Right atrium auricular region (tissue), 2 donors: ENCODE results near the gene IL19. TPM values are rescaled to one million over a fixed set of nuclear protein-coding genes. Genes with fewer than 3 reads are reported as not detected.

ENCODE experiments used
- DNase-seq: peaks from one replicate; pipeline ENCODE4 v3.0.0-alpha.2; 2019; ENCODE audit warnings: low spot score
- H3K27ac ChIP-seq, 2 donors: fragments of 200-600 bp; sonication (generic); 1 replicate in 1 of 2; 2 replicates in 1 of 2; pipeline ENCODE4 v1.5.1; 2016 to 2019
- H3K27me3 ChIP-seq, 2 donors: fragments of 200-600 bp; sonication (generic); one replicate each; pipeline versions ENCODE4 v1.5.1 to v1.6.0; 2017 to 2019
- H3K36me3 ChIP-seq: fragments of 200-600 bp; sonication (generic); one replicate; pipeline ENCODE4 v1.5.1; 2016
- H3K4me1 ChIP-seq, 2 donors: fragments of 200-600 bp; sonication (generic); one replicate each; pipeline versions ENCODE4 v1.5.1 to v1.6.0; 2017 to 2019
- H3K4me3 ChIP-seq, 2 donors: fragments of 200-600 bp; sonication (generic); 1 replicate in 1 of 2; 2 replicates in 1 of 2; pipeline ENCODE4 v1.5.1; 2017 to 2019; ENCODE audit warnings: mild to moderate bottlenecking in 1 of 2, moderate library complexity in 1 of 2
- H3K9me3 ChIP-seq, 2 donors: fragments of 200-600 bp; sonication (generic); one replicate each; pipeline ENCODE4 v1.5.1; 2019
- CTCF ChIP-seq, 2 donors: fragments of 200-600 bp; sonication (generic); IDR thresholded peaks; one replicate each; pipeline ENCODE4 v1.5.1; 2019; ENCODE audit warnings: antibody characterized with exemption in 2 of 2
- total RNA-seq, 2 donors: library from RNA; depleted of rRNA; stranded (reverse); fragments of >200 nt; gene quantifications; one replicate each; pipeline ENCODE4 v1.1.0, GENCODE V29; 2016

The IL19 gene
- total RNA-seq, 2 donors from 2014 or later: not detected

GRCh38 chr1:206737729-206738201, 32.8 kb upstream of the IL19 start:
- no peak for TF ChIP-seq CTCF (IDR thresholded peaks at IDR 0.05)
- no peaks in the 10 kb centered on the region for H3K27me3 ChIP-seq
- no peak for DNase-seq
- peaks cover 0 to 50% of the 10 kb centered on the region in 2 donors for H3K4me1 ChIP-seq
- no peak overlapping the region for H3K4me3 ChIP-seq
- no peaks in the 10 kb centered on the region for H3K9me3 ChIP-seq
- H3K27ac ChIP-seq: peak overlapping the region; percentile 49 to 69
- H3K36me3 ChIP-seq: peaks cover 29% of the 10 kb centered on the region

- Histone ChIP-seq H3K27ac (peak overlapping the region in 1 of 2 donors; percentile 69), H3K9me3 (no peaks in the 10 kb centered on the region), H3K27me3 (no peaks in the 10 kb centered on the region), H3K36me3 (peaks cover 20% of the 10 kb centered on the region), H3K4me1 (peaks cover 0 to 50% of the 10 kb centered on the region in 2 donors), H3K4me3 (no peak overlapping the region)
- no peak for TF ChIP-seq CTCF (IDR thresholded peaks at IDR 0.05)
- DNase-seq: no peak
Measured at GRCh38 chr1:206738370-206739366, 31.9 kb upstream of the IL19 start.

DNA sequence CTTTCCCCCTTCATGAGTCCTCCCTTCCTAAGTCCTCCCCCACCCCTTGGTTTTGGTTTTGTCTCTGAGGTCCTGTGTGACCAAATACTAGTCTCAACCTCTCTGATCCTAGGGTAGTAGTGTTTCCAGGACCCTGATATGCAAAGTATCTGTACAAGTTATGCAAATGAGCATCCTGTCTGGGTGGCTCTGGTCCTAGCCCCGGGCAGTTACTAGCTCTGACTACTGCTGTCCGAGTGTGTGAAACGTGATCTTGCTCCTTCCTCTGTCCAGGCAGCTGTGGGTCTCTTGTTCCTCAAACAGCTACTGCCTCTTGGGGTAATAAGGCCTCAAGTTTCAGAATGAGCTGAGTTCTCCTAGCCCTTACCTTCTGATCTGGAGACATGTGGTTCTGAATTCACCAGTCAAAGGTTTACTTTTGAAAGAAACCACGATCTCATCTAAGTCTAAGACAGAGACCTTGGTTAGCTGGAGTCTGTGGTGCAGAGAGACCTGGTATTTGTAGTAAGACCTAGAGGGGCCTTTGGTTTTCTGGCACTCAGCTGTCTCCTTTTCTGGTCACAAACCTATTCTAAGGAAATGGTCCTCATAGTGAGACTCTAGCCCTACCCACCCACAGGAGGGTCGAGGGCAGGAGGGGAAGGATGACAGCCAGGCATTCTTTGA, 31.0 kb upstream of the IL19 start:
- TF ChIP-seq CTCF (IDR thresholded peaks at IDR 0.05): no peak
- Histone ChIP-seq H3K27ac (no peak overlapping the region), H3K4me1 (peaks cover 0 to 48% of the 10 kb centered on the region in 2 donors), H3K36me3 (peaks cover 14% of the 10 kb centered on the region), H3K27me3 (no peaks in the 10 kb centered on the region), H3K4me3 (no peak overlapping the region), H3K9me3 (no peaks in the 10 kb centered on the region)
- DNase-seq: no peak

GRCh38 chr1:206741142-206741701, 29.4 kb upstream of the IL19 start:
- H3K36me3 ChIP-seq: no peaks in the 10 kb centered on the region
- no peaks in the 10 kb centered on the region for H3K9me3 ChIP-seq
- H3K4me3 ChIP-seq: no peak overlapping the region
- no peaks in the 10 kb centered on the region for H3K27me3 ChIP-seq
- no peak for TF ChIP-seq CTCF (IDR thresholded peaks at IDR 0.05)
- peaks cover 0 to 31% of the 10 kb centered on the region in 2 donors for H3K4me1 ChIP-seq
- no peak for DNase-seq
- H3K27ac ChIP-seq: no peak overlapping the region

DNA sequence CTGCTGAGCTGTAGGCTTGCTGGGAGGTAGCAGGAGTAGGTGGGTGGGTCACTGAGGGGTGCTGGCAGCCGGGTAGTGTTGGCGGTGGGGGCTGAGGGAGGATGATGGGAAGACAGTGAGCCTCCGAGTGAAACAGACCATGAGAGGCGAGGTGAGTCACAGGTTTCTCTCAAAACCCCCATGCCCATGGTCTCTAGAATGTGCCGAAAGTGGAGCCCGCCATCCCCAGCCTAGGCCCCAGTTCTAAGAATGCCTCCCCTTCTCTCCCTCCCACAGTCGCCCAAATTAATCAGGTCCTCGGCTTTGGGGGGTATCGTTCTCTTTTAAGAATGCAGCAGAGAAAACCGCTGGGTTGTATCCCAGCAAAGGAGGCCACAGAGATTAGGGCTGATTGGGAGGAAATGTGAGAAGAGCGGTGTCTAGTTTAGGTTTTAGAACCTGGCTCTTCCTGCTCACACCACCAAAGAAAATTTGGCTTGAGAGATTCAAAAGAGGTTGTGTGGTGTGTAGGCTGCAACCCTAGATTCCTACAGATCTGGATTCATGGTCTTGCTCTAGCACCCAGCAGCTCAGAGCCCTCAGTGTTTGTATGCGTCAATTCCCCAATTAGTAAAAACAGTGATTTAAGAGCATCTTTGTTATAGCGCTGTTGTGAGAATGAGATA, 27.7 kb upstream of the IL19 start:
- Histone ChIP-seq H3K4me1 (peaks cover 0 to 15% of the 10 kb centered on the region in 2 donors), H3K9me3 (no peaks in the 10 kb centered on the region), H3K27ac (no peak overlapping the region), H3K36me3 (no peaks in the 10 kb centered on the region), H3K27me3 (no peaks in the 10 kb centered on the region), H3K4me3 (no peak overlapping the region)
- DNase-seq: no peak
- TF ChIP-seq CTCF (IDR thresholded peaks at IDR 0.05): no peak
